SIG-M5 (cell line): ENCODE data around the gene SART3.
A peak's percentile ranks its signal among the peaks of the same experiment; 100 is the strongest.
"Not testable (repeated sequence)": the region's sequence is repeated elsewhere in the genome, so short reads cannot be mapped to it uniquely, and the experiment has no call there.

Experiments used
- DNase-seq: peaks from one replicate; lab custom pipeline; 2025; lab: John Stamatoyannopoulos, UW

The SART3 gene

GRCh38 chr12:108563136-108563803, 2.3 kb upstream of the SART3 start:
- DNase-seq, result peak; percentile 67

- DNase-seq, result peak; percentile 73
Measured at GRCh38 chr12:108562348-108563135, 1.6 kb upstream of the SART3 start, which contains the start of gene ISCU. Gene ISCU, plus strand, starts transcription at chr12:108562596. Its CDS starts 27 bp downstream, at chr12:108562623.

GRCh38 chr12:108561852-108562347, 927 bp upstream of the SART3 start:
- DNase-seq, result no peak

GRCh38 chr12:108560321-108560721, 652 bp downstream of the SART3 start:
- no peak for DNase-seq

- no peak for DNase-seq
Measured at GRCh38 chr12:108559748-108560147, 1.2 kb downstream of the SART3 start.

- no peak for DNase-seq
Measured at GRCh38 chr12:108559007-108559655, 1.8 kb downstream of the SART3 start.

- DNase-seq, result not testable (repeated sequence)
Measured at GRCh38 chr12:108555383-108555782, 5.6 kb downstream of the SART3 start.

- no peak for DNase-seq
Measured at GRCh38 chr12:108553799-108554198, 7.2 kb downstream of the SART3 start.

GRCh38 chr12:108551535-108551934, 9.4 kb downstream of the SART3 start:
- no peak for DNase-seq

GRCh38 chr12:108548954-108549521, 11.9 kb downstream of the SART3 start:
- no peak for DNase-seq

- DNase-seq, result no peak
Measured at GRCh38 chr12:108547686-108548085, 13.3 kb downstream of the SART3 start.

- DNase-seq, result no peak
Measured at GRCh38 chr12:108543652-108544051, 17.3 kb downstream of the SART3 start.

GRCh38 chr12:108542320-108542719, 18.7 kb downstream of the SART3 start:
- DNase-seq, result no peak

- no peak for DNase-seq
Measured at GRCh38 chr12:108538616-108539195, 22.3 kb downstream of the SART3 start.

GRCh38 chr12:108538146-108538545, 22.8 kb downstream of the SART3 start:
- no peak for DNase-seq

- no peak for DNase-seq
Measured at GRCh38 chr12:108531929-108532848, 28.8 kb downstream of the SART3 start.

GRCh38 chr12:108530161-108530560, 30.8 kb downstream of the SART3 start:
- no peak for DNase-seq

- no peak for DNase-seq
Measured at GRCh38 chr12:108527166-108527496, 33.8 kb downstream of the SART3 start.

- DNase-seq, result no peak
Measured at GRCh38 chr12:108526482-108527165, 34.3 kb downstream of the SART3 start.

- no peak for DNase-seq
Measured at GRCh38 chr12:108525681-108526080, 35.3 kb downstream of the SART3 start.
